Putamen (tissue), 1 donor: Measurements from ENCODE around the gene SVBP.

Experiments
- DNase-seq: peaks from one replicate; pipeline ENCODE4 v3.0.0-alpha.2; 2016; ENCODE audit warnings: low spot score

The SVBP gene

GRCh38 chr1:42765269-42765668 is 51.9 kb downstream of the SVBP start:
- DNase-seq = no peak

- DNase-seq = no peak
These were observed 54.9 kb downstream of the SVBP start for GRCh38 chr1:42762269-42762668.

GRCh38 chr1:42761567-42761966 is 55.6 kb downstream of the SVBP start:
- no peak for DNase-seq

GRCh38 chr1:42759114-42759513 is 58.1 kb downstream of the SVBP start:
- DNase-seq = no peak

- no peak for DNase-seq
These were observed 58.6 kb downstream of the SVBP start for GRCh38 chr1:42758641-42759040.

GRCh38 chr1:42757892-42758275 is 59.3 kb downstream of the SVBP start:
- DNase-seq = no peak
